MM.1S (cell line): ENCODE measurements around the gene ST6GALNAC2.
"Not testable (repeated sequence)": the region's sequence is repeated elsewhere in the genome, so short reads cannot be mapped to it uniquely, and the experiment has no call there.

Experiments
- EZH2phosphoT487 ChIP-seq: fragments of 300-600 bp; sonication (generic); IDR thresholded peaks from 2 replicates; pipeline ENCODE4 v1.6.1; 2018; ENCODE audit warnings: antibody characterized with exemption, low read length
- TF ChIP-seq, protein P1 (sequence below): fragments of 300-600 bp; sonication (generic); IDR thresholded peaks from 2 replicates; pipeline ENCODE4 v1.5.1; 2016; ENCODE audit warnings: antibody characterized with exemption, low read length, mixed read lengths

DNA sequence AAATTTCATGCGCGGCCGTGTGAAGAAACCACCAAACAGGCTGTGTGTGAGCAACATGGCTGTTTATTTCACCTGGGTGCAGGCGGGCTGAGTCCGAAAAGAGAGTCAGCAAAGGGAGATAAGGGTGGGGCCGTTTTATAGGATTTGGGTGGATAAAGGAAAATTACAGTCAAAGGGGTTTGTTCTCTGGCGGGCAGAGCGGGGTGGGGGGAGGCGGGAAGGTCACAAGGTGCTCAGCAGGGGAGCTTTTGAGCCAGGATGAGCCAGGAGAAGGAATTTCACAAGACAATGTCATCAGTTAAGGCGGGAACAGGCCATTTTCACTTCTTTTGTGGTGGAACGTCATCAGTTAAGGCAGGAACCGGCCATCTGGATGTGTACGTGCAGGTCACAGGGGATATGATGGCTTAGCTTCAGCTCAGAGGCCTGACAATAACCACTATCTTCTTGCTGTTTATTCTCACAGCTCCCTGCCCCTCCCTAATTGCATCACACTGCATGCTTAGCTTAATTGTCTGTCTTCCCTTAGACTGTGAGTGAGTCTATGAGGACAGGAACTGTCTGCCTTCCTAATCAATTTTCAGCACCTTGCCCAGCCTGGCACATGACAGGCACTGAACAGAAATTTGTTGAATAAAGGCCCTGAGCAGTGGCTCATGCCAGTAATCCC lies 25.6 kb upstream of the ST6GALNAC2 start:
- TF ChIP-seq, protein P1, sequence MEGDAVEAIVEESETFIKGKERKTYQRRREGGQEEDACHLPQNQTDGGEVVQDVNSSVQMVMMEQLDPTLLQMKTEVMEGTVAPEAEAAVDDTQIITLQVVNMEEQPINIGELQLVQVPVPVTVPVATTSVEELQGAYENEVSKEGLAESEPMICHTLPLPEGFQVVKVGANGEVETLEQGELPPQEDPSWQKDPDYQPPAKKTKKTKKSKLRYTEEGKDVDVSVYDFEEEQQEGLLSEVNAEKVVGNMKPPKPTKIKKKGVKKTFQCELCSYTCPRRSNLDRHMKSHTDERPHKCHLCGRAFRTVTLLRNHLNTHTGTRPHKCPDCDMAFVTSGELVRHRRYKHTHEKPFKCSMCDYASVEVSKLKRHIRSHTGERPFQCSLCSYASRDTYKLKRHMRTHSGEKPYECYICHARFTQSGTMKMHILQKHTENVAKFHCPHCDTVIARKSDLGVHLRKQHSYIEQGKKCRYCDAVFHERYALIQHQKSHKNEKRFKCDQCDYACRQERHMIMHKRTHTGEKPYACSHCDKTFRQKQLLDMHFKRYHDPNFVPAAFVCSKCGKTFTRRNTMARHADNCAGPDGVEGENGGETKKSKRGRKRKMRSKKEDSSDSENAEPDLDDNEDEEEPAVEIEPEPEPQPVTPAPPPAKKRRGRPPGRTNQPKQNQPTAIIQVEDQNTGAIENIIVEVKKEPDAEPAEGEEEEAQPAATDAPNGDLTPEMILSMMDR, result not testable (repeated sequence)
- not testable (repeated sequence) for TF ChIP-seq EZH2phosphoT487
